ENCODE results near the gene NTRK2.

The NTRK2 gene

DNA sequence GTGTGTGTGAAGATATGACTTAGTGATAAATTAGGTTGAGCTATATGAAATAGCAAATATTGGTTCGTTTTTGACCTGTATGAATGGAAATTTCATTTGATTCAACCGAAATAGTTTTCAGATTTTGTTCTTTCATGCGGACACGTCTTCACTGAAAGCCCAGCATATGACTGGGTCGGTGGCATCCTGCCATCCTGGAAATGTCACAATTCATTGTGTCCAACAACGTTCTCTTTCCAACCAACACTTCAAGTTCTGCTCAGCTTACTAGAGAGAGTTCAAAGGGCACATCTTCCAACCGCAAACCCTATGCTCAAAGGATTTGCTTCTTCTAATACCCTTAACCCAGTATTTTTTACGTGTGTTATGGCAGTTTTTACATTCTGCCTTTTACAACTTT lies 252.5 kb downstream of the NTRK2 start:
- H2BK5ac ChIP-seq (ENCODE audit: low read depth, low read length, poor library complexity): no peak overlapping the region
- no peaks in the 10 kb centered on the region for H3K4me1 ChIP-seq (ENCODE audit: control insufficient read depth in 1 of 2, insufficient read depth in 2 of 2, low read length in 2 of 2)
- H3K79me1 ChIP-seq (ENCODE audit: low read length): no peaks in the 10 kb centered on the region
- H4K91ac ChIP-seq (ENCODE audit: low read depth, low read length): no peak overlapping the region
- no peak overlapping the region for H3K23ac ChIP-seq (ENCODE audit: low read length)
- H2BK120ac ChIP-seq (ENCODE audit: insufficient read depth, low read length, poor library complexity): no peak overlapping the region
- no peak overlapping the region for H4K12ac ChIP-seq (ENCODE audit: low read depth, low read length)
- no peak overlapping the region for H2AK5ac ChIP-seq (ENCODE audit: low read length)
- no peak overlapping the region for H2BK12ac ChIP-seq (ENCODE audit: low read length)
- no peak overlapping the region for H3K4me3 ChIP-seq (ENCODE audit: low read depth, low read length)
- no peak for DNase-seq
- H3K18ac ChIP-seq (ENCODE audit: low read length): no peak overlapping the region
- H3K36me3 ChIP-seq (ENCODE audit: control insufficient read depth in 1 of 2, insufficient read depth in 2 of 2, low read length in 2 of 2): no peaks in the 10 kb centered on the region
- no peak overlapping the region for H2AFZ ChIP-seq (ENCODE audit: insufficient read depth, low read length, poor library complexity)
- H4K8ac ChIP-seq (ENCODE audit: low read depth, low read length): no peak overlapping the region
- H3K27me3 ChIP-seq (ENCODE audit: insufficient read depth, low read length): no peaks in the 10 kb centered on the region
- no peak overlapping the region for H3K4me2 ChIP-seq (ENCODE audit: low read length)
- no peak overlapping the region for H3K9ac ChIP-seq (ENCODE audit: low read length)
- no peaks in the 10 kb centered on the region for H3K9me3 ChIP-seq (ENCODE audit: insufficient read depth, low read depth, low read length)
- H3K79me2 ChIP-seq (ENCODE audit: control insufficient read depth, insufficient read depth, low read length, poor library complexity): no peaks in the 10 kb centered on the region
- no CpG with 5 or more reads among the region's 8 CpGs for WGBS (ENCODE audit: extremely low coverage, insufficient coverage, insufficient read length)
- H3K14ac ChIP-seq (ENCODE audit: low read length): no peak overlapping the region
- no peak overlapping the region for H3K27ac ChIP-seq (ENCODE audit: low read depth, low read length)
- no peak overlapping the region for H3K4ac ChIP-seq (ENCODE audit: low read depth, low read length)

DNA sequence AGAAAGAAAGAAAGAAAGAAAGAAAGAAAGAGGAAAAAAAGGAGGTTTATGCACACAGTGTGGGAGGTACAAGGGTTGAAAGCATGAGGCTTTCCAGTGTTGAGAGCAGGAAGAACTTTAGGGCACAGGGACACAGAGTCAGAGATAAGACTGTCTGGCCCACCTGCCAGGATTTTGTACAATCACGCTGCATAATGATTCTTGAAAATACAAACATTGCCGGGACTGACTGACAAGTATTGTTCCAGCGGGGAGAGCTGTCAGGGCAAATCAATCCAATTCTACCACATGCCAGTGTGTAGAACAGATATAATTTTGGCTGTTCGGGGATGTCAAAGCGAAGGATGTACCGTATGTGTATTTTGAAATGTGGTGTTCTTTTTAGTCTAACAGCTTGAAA lies 254.7 kb downstream of the NTRK2 start:
- no peak overlapping the region for H2BK120ac ChIP-seq (ENCODE audit: insufficient read depth, low read length, poor library complexity)
- no peak overlapping the region for H3K23ac ChIP-seq (ENCODE audit: low read length)
- no peaks in the 10 kb centered on the region for H3K36me3 ChIP-seq (ENCODE audit: control insufficient read depth in 1 of 2, insufficient read depth in 2 of 2, low read length in 2 of 2)
- H3K4me1 ChIP-seq (ENCODE audit: control insufficient read depth in 1 of 2, insufficient read depth in 2 of 2, low read length in 2 of 2): no peaks in the 10 kb centered on the region
- H3K79me2 ChIP-seq (ENCODE audit: control insufficient read depth, insufficient read depth, low read length, poor library complexity): no peaks in the 10 kb centered on the region
- DNase-seq: no peak
- H2BK5ac ChIP-seq (ENCODE audit: low read depth, low read length, poor library complexity): no peak overlapping the region
- no peaks in the 10 kb centered on the region for H3K27me3 ChIP-seq (ENCODE audit: insufficient read depth, low read length)
- H3K14ac ChIP-seq (ENCODE audit: low read length): no peak overlapping the region
- no peak overlapping the region for H3K9ac ChIP-seq (ENCODE audit: low read length)
- no peak overlapping the region for H4K91ac ChIP-seq (ENCODE audit: low read depth, low read length)
- WGBS (ENCODE audit: extremely low coverage, insufficient coverage, insufficient read length): no CpG with 5 or more reads among the region's 6 CpGs
- H2AFZ ChIP-seq (ENCODE audit: insufficient read depth, low read length, poor library complexity): no peak overlapping the region
- H2AK5ac ChIP-seq (ENCODE audit: low read length): no peak overlapping the region
- H3K4ac ChIP-seq (ENCODE audit: low read depth, low read length): no peak overlapping the region
- no peak overlapping the region for H4K8ac ChIP-seq (ENCODE audit: low read depth, low read length)
- no peak overlapping the region for H3K4me3 ChIP-seq (ENCODE audit: low read depth, low read length)
- no peak overlapping the region for H3K4me2 ChIP-seq (ENCODE audit: low read length)
- H4K12ac ChIP-seq (ENCODE audit: low read depth, low read length): no peak overlapping the region
- H2BK12ac ChIP-seq (ENCODE audit: low read length): no peak overlapping the region
- H3K79me1 ChIP-seq (ENCODE audit: low read length): no peaks in the 10 kb centered on the region
- no peaks in the 10 kb centered on the region for H3K9me3 ChIP-seq (ENCODE audit: insufficient read depth, low read depth, low read length)
- H3K18ac ChIP-seq (ENCODE audit: low read length): no peak overlapping the region
- no peak overlapping the region for H3K27ac ChIP-seq (ENCODE audit: low read depth, low read length)

DNA sequence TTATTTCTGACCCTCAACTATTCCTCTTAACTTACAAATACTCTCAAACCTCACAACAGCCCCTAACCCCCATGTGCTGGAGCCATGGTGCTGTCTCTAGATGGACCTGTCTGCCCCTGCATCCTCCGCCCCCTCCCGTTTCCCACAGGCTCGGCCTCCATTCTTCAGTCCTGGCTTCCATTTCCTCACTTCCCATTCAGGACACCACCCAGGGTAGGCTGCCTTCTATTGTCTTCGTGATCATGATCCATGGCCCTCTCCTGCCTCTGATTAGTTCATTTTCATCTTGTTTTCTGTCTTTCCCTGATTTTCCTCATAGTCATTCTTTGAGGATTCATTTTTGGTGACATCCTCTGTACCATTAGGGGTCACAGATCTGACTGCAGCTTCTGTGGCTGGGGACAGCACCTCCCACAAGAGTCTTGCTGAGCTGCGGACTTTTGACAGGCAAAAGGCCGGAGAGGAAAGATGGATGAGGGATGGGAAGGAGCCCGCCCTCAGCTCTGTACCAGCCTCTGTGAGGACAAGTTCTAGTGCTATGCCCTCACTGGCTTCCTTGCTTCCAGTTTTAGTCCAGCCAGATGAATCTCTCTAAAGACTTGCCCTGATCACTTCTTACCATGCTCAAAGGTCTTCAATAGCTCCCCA lies 255.8 kb downstream of the NTRK2 start:
- no peak overlapping the region for H4K12ac ChIP-seq (ENCODE audit: low read depth, low read length)
- H2AFZ ChIP-seq (ENCODE audit: insufficient read depth, low read length, poor library complexity): no peak overlapping the region
- H3K27ac ChIP-seq (ENCODE audit: low read depth, low read length): no peak overlapping the region
- H2BK5ac ChIP-seq (ENCODE audit: low read depth, low read length, poor library complexity): no peak overlapping the region
- H3K4ac ChIP-seq (ENCODE audit: low read depth, low read length): no peak overlapping the region
- no peak overlapping the region for H2BK12ac ChIP-seq (ENCODE audit: low read length)
- no peaks in the 10 kb centered on the region for H3K79me2 ChIP-seq (ENCODE audit: control insufficient read depth, insufficient read depth, low read length, poor library complexity)
- no peak overlapping the region for H3K4me3 ChIP-seq (ENCODE audit: low read depth, low read length)
- H3K4me1 ChIP-seq (ENCODE audit: control insufficient read depth in 1 of 2, insufficient read depth in 2 of 2, low read length in 2 of 2): no peaks in the 10 kb centered on the region
- H3K79me1 ChIP-seq (ENCODE audit: low read length): no peaks in the 10 kb centered on the region
- no peak overlapping the region for H3K9ac ChIP-seq (ENCODE audit: low read length)
- WGBS (ENCODE audit: extremely low coverage, insufficient coverage, insufficient read length): no CpG with 5 or more reads among the region's 7 CpGs
- no peak overlapping the region for H4K8ac ChIP-seq (ENCODE audit: low read depth, low read length)
- no peak overlapping the region for H4K91ac ChIP-seq (ENCODE audit: low read depth, low read length)
- H3K27me3 ChIP-seq (ENCODE audit: insufficient read depth, low read length): no peaks in the 10 kb centered on the region
- H3K23ac ChIP-seq (ENCODE audit: low read length): no peak overlapping the region
- H2BK120ac ChIP-seq (ENCODE audit: insufficient read depth, low read length, poor library complexity): no peak overlapping the region
- no peaks in the 10 kb centered on the region for H3K9me3 ChIP-seq (ENCODE audit: insufficient read depth, low read depth, low read length)
- no peak overlapping the region for H2AK5ac ChIP-seq (ENCODE audit: low read length)
- H3K4me2 ChIP-seq (ENCODE audit: low read length): no peak overlapping the region
- DNase-seq: no peak
- H3K36me3 ChIP-seq (ENCODE audit: control insufficient read depth in 1 of 2, insufficient read depth in 2 of 2, low read length in 2 of 2): no peaks in the 10 kb centered on the region
- H3K14ac ChIP-seq (ENCODE audit: low read length): no peak overlapping the region
- H3K18ac ChIP-seq (ENCODE audit: low read length): no peak overlapping the region

DNA sequence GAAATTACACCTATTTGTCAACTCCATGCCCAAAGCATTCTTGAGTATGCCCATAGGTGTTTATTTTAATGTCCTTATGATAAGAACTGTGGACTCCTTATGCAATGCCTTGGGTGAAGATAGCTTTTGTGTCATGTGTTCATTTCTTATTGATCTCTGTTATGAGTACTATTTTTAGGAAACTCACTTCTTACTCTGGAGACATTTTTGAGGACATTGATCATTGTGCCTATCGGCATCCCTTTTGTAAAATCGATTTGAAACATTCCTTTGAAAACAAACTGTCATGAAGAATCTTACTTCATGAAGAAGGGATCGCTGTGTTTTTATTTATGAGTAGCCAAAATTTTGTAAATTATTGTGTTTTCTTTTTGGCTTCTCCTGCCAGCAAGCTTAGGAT lies 257.3 kb downstream of the NTRK2 start:
- Histone ChIP-seq H3K4me1 (ENCODE audit: control insufficient read depth in 1 of 2, insufficient read depth in 2 of 2, low read length in 2 of 2) (no peaks in the 10 kb centered on the region), H3K27ac (ENCODE audit: low read depth, low read length) (no peak overlapping the region), H4K91ac (ENCODE audit: low read depth, low read length) (no peak overlapping the region), H3K4me3 (ENCODE audit: low read depth, low read length) (no peak overlapping the region), H3K23ac (ENCODE audit: low read length) (no peak overlapping the region), H3K79me1 (ENCODE audit: low read length) (no peaks in the 10 kb centered on the region), H2BK120ac (ENCODE audit: insufficient read depth, low read length, poor library complexity) (no peak overlapping the region), H2AFZ (ENCODE audit: insufficient read depth, low read length, poor library complexity) (no peak overlapping the region), H3K4ac (ENCODE audit: low read depth, low read length) (no peak overlapping the region), H3K14ac (ENCODE audit: low read length) (no peak overlapping the region), H2BK5ac (ENCODE audit: low read depth, low read length, poor library complexity) (no peak overlapping the region), H4K12ac (ENCODE audit: low read depth, low read length) (no peak overlapping the region), H3K9me3 (ENCODE audit: insufficient read depth, low read depth, low read length) (no peaks in the 10 kb centered on the region), H2AK5ac (ENCODE audit: low read length) (no peak overlapping the region), H3K4me2 (ENCODE audit: low read length) (no peak overlapping the region), H3K36me3 (ENCODE audit: control insufficient read depth in 1 of 2, insufficient read depth in 2 of 2, low read length in 2 of 2) (no peaks in the 10 kb centered on the region), H3K9ac (ENCODE audit: low read length) (no peak overlapping the region), H2BK12ac (ENCODE audit: low read length) (no peak overlapping the region), H3K18ac (ENCODE audit: low read length) (no peak overlapping the region), H3K27me3 (ENCODE audit: insufficient read depth, low read length) (no peaks in the 10 kb centered on the region), H3K79me2 (ENCODE audit: control insufficient read depth, insufficient read depth, low read length, poor library complexity) (no peaks in the 10 kb centered on the region), H4K8ac (ENCODE audit: low read depth, low read length) (no peak overlapping the region)
- DNase-seq: no peak
- WGBS (ENCODE audit: extremely low coverage, insufficient coverage, insufficient read length): no CpG with 5 or more reads among the region's 3 CpGs

Data from trophoblast cell (in vitro differentiated cells and primary cell).